ENCODE measurements around the gene DHX58. TPM values are rescaled to one million over a fixed set of nuclear protein-coding genes. Genes with fewer than 3 reads are reported as not detected.

DHX58 gene
- total RNA-seq, 4 donors from 2014 or later = 3.9 to 10.4 (median 8.9) TPM

DNA sequence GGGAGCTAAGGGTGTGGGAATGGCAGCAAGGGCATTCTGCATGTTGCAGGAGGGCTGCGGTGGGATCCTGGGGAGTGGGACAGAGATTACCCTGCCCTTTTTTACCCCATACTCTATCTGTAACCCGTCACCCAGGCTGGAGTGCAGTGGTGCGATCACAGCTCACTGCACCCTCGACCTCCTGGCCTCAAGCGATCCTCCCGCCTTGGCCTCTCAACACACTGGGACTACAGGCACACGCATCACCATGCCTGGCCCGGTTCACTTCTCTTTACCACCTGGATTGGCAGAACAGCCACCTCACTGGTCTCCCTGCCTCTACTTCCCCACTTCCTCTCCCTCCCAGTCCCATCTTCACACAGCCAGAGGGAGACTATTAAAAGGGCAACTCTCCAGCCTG lies 23.8 kb downstream of the DHX58 start:
- no peak overlapping the region for H3K4me3 ChIP-seq
- 85 to 86% methylated on average over 7 to 8 of the region's 8 CpGs for WGBS, 2 donors
- H3K27ac ChIP-seq = no peak overlapping the region
- H3K9me3 ChIP-seq = no peaks in the 10 kb centered on the region
- H3K27me3 ChIP-seq = peaks cover 0 to 26% (median 0%) of the 10 kb centered on the region in 4 donors
- H3K4me1 ChIP-seq = no peaks in the 10 kb centered on the region
- H3K36me3 ChIP-seq = no peaks in the 10 kb centered on the region
- DNase-seq = no peak
- intact Hi-C loops (cut with DNase I) = no loop called here
- TF ChIP-seq, protein P1, sequence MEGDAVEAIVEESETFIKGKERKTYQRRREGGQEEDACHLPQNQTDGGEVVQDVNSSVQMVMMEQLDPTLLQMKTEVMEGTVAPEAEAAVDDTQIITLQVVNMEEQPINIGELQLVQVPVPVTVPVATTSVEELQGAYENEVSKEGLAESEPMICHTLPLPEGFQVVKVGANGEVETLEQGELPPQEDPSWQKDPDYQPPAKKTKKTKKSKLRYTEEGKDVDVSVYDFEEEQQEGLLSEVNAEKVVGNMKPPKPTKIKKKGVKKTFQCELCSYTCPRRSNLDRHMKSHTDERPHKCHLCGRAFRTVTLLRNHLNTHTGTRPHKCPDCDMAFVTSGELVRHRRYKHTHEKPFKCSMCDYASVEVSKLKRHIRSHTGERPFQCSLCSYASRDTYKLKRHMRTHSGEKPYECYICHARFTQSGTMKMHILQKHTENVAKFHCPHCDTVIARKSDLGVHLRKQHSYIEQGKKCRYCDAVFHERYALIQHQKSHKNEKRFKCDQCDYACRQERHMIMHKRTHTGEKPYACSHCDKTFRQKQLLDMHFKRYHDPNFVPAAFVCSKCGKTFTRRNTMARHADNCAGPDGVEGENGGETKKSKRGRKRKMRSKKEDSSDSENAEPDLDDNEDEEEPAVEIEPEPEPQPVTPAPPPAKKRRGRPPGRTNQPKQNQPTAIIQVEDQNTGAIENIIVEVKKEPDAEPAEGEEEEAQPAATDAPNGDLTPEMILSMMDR (IDR thresholded peaks at IDR 0.05) = no peak
- no peak for TF ChIP-seq POLR2A (IDR thresholded peaks at IDR 0.05)

DNA sequence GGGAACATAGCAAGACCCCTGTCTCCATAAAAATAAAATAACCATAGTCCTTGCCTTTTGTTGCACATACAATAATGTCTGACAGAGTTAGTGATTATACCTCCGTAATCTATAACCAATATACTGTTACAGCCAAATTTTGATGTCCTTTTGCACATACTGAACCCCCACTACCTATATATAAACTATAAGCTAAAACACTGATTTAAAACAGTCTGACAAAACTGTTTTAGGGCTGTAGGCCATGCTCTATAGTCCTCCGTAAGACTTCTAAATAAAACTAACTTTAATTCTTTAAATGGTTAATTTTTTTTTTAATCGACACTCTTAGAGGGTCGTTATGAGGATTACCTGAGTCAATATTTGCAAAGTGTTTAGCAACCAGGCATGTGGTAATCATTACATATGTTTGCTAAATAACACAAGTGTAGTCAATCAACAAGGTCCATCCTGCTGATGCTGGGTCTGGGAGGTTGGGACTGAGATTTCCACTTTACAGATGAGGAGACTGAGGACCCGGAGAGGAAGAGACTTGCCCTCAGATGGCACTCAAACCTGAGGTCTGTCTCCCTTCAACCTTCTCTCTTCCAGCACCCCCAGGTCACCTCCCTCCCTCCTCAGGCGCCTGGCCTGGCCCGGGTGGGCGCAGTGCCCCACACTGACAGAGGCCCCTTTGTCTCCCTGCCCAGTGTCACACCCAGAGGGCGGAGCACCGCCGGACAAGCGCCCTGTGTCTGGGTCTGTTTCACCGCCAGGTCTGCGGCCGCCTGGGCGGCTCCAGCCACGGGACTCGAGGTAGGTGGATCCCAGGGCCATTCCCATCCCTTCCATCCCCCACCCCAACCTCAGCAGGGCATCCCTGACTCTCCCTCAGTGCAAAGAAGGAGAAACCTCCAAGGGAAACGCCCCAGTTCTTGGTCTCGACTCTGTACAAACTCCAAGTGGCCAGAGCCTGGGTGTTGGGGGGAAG lies 24.5 kb downstream of the DHX58 start:
- Histone ChIP-seq H3K36me3 (no peaks in the 10 kb centered on the region), H3K27ac (no peak overlapping the region), H3K4me3 (no peak overlapping the region), H3K27me3 (peaks cover 0 to 26% (median 0%) of the 10 kb centered on the region in 4 donors), H3K9me3 (no peaks in the 10 kb centered on the region), H3K4me1 (no peaks in the 10 kb centered on the region)
- 75 to 77% methylated on average over 8 to 18 of the region's 20 CpGs for WGBS, 2 donors
- no peak for TF ChIP-seq POLR2A (IDR thresholded peaks at IDR 0.05)
- no peak for DNase-seq
- intact Hi-C loops (cut with DNase I) = no loop called here

GRCh38 chr17:42087042-42087701 lies 25.3 kb downstream of the DHX58 start:
- no peaks in the 10 kb centered on the region for H3K9me3 ChIP-seq
- H3K36me3 ChIP-seq = no peaks in the 10 kb centered on the region
- 61 to 70% methylated on average over 6 to 7 of the region's 7 CpGs for WGBS, 2 donors
- DNase-seq = no peak
- no peak for TF ChIP-seq POLR2A (IDR thresholded peaks at IDR 0.05)
- TF ChIP-seq, protein P1 (IDR thresholded peaks at IDR 0.05) = no peak
- no peak overlapping the region for H3K4me3 ChIP-seq
- H3K27ac ChIP-seq = no peak overlapping the region
- H3K27me3 ChIP-seq = peaks cover 0 to 25% (median 0%) of the 10 kb centered on the region in 4 donors
- intact Hi-C loops (cut with DNase I) = no loop called here
- no peaks in the 10 kb centered on the region for H3K4me1 ChIP-seq

GRCh38 chr17:42081516-42082129 lies 30.9 kb downstream of the DHX58 start:
- no peaks in the 10 kb centered on the region for H3K9me3 ChIP-seq
- intact Hi-C loops (cut with DNase I) = no loop called here
- H3K36me3 ChIP-seq = no peaks in the 10 kb centered on the region
- TF ChIP-seq POLR2A (IDR thresholded peaks at IDR 0.05) = no peak
- TF ChIP-seq, protein P1 (IDR thresholded peaks at IDR 0.05) = no peak
- no peak overlapping the region for H3K4me3 ChIP-seq
- DNase-seq = no peak
- no peaks in the 10 kb centered on the region for H3K4me1 ChIP-seq
- H3K27ac ChIP-seq = no peak overlapping the region
- H3K27me3 ChIP-seq = peaks cover 0 to 13% (median 0%) of the 10 kb centered on the region in 4 donors
- 64 to 83% methylated on average over 3 to 9 of the region's 9 CpGs for WGBS, 2 donors

DNA sequence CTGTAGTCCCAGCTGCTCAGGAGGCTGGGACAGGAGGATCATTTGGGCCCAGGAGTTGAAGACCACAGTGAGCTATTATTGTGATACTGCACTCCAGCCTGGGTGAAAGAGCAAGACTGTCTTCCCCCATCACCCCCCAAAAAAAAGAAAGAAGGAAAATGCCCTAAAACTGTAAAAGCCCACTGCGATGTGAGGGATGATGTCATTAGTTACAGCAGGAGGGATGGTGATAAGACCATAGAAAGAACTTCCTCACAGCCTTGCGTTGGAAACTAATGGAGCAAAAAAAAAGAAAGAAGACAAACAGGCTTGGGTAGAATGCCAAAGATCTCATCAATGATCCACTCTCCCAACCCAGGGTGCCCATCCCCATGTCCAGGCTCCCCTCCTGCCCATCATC lies 33.0 kb downstream of the DHX58 start:
- 69 to 73% methylated on average over 2 of the region's 2 CpGs for WGBS, 2 donors
- peaks cover 0 to 13% (median 0%) of the 10 kb centered on the region in 4 donors for H3K27me3 ChIP-seq
- H3K36me3 ChIP-seq = no peaks in the 10 kb centered on the region
- H3K9me3 ChIP-seq = no peaks in the 10 kb centered on the region
- no peak overlapping the region for H3K4me3 ChIP-seq
- intact Hi-C loops (cut with DNase I) = no loop called here
- no peak overlapping the region for H3K27ac ChIP-seq
- DNase-seq = no peak
- H3K4me1 ChIP-seq = no peaks in the 10 kb centered on the region
- no peak for TF ChIP-seq POLR2A (IDR thresholded peaks at IDR 0.05)

Data from esophagus squamous epithelium (tissue), 5 donors.